Heart left ventricle (tissue), 16 donors: ENCODE data around the gene ASAP2. TPM values are rescaled to one million over a fixed set of nuclear protein-coding genes. Genes with fewer than 3 reads are reported as not detected.

Experiments used
- ATAC-seq, 4 donors: fragments of 200-7000 bp; cut with Tn5 transposase; one replicate each; pipeline ENCODE4 v1.9.1; 2020 to 2022; ENCODE audit warnings: moderate library complexity in 4 of 4, mild to moderate bottlenecking in 3 of 4, moderate number of reproducible peaks in 1 of 4
- DNase-seq, 5 donors: peaks; one replicate each; pipeline ENCODE4 v3.0.0-alpha.2; 2020
- H3K27ac ChIP-seq, 12 donors: fragments of 200-600 bp; sonication (generic) in 4 of 12; one replicate each; pipeline versions ENCODE4 v1.5.0 to v1.8.0; 2016 to 2022; ENCODE audit warnings: mild to moderate bottlenecking in 2 of 12
- H3K27me3 ChIP-seq, 9 donors: fragments of 200-600 bp; sonication (generic) in 2 of 9; one replicate each; pipeline versions ENCODE4 v1.5.1 to v1.8.0; 2016 to 2022; ENCODE audit warnings: mild to moderate bottlenecking in 3 of 9
- H3K36me3 ChIP-seq, 9 donors: fragments of 200-600 bp; sonication (generic) in 2 of 9; one replicate each; pipeline versions ENCODE4 v1.5.0 to v1.8.0; 2018 to 2022; ENCODE audit warnings: mild to moderate bottlenecking in 2 of 9
- H3K4me1 ChIP-seq, 12 donors: fragments of 200-600 bp; sonication (generic) in 4 of 12; one replicate each; pipeline versions ENCODE4 v1.5.0 to v1.8.0; 2016 to 2022; ENCODE audit warnings: mild to moderate bottlenecking in 3 of 12
- H3K4me3 ChIP-seq, 12 donors: fragments of 200-600 bp; sonication (generic) in 4 of 12; one replicate each; pipeline versions ENCODE4 v1.5.0 to v1.8.0; 2017 to 2022; ENCODE audit warnings: mild to moderate bottlenecking in 9 of 12, moderate library complexity in 4 of 12
- H3K9me3 ChIP-seq, 12 donors: fragments of 200-600 bp; sonication (generic) in 4 of 12; one replicate each; pipeline versions ENCODE4 v1.5.0 to v1.8.0; 2016 to 2022; ENCODE audit warnings: mild to moderate bottlenecking in 1 of 12
- CTCF ChIP-seq, 12 donors: fragments of 200-600 bp; sonication (generic) in 4 of 12; IDR thresholded peaks; one replicate each; pipeline versions ENCODE4 v1.5.0 to v1.8.0; 2018 to 2022; ENCODE audit warnings: antibody characterized with exemption in 12 of 12, mild to moderate bottlenecking in 5 of 12
- POLR2A ChIP-seq, 2 donors: fragments of 450-650 bp; IDR thresholded peaks; one replicate each; pipeline ENCODE4 v1.6.1; 2017; ENCODE audit warnings: antibody characterized with exemption in 2 of 2, mild to moderate bottlenecking in 2 of 2, moderate library complexity in 2 of 2
- WGBS, 4 donors: extraction: QIAGEN DNeasy Blood & Tissue Kit in 2 of 4; methylation state at CpG; one replicate each; pipeline versions ENCODE4 v1.1.5 to v1.1.7; 2013 to 2018; 5-methylcytosine and 5-hydroxymethylcytosine counted together
- intact Hi-C, 10 donors: fragments of 100-400 bp; cut with DNase I; formaldehyde crosslinking; loops; one replicate each; pipeline versions ENCODE4 v1.11.1 to v1.14.2; 2022
- polyA plus RNA-seq, 2 donors: library from polyadenylated mRNA; stranded (reverse); fragments of 200-250 nt; gene quantifications; one replicate each; pipeline ENCODE4 v1.2.3, GENCODE V29; 2013
- total RNA-seq, 9 donors: library from RNA; depleted of rRNA in 2 of 9; stranded (reverse); fragments of >200 nt in 2 of 9; fragmentation: NEBNext Ultra II Directional in 3 of 9; extraction: Animal tissue kit (Norgen Biotek cat#: 25700) in 3 of 9; gene quantifications; one replicate each; pipeline versions ENCODE4 v1.1.0 to v1.2.4, GENCODE V29; 2016 to 2023
- donor health status: ischemic (EF 13 %, LVEDD 7.1; RV severe dilation, severe dysfunction).
- donor health status: healthy with polysubstance abuse.
- donor health status: DM: no; HTN: yes; CAD: no.
- donor health status: DM: no; HTN: no; CAD: no.
- donor health status: ischemic (EF 25% LVEDD 6.9; RV normal size, moderate dysfunction).
- donor health status: ischemic (EF 25% LVEDD 5.7; RV mildly dilated, moderate dysfunction).
- donor health status: healthy.
- donor health status: DM: yes; HTN: yes; CAD: no.
- donor health status: ischemic (EF 35%, LVEDD 5.7; RV mildly dilated, moderate dysfunction).
- donor health status: nonischemic (EF 11% LVEDD 7.7; RV severe dilation, severe dysfunction).
- donor health status: DM: yes; HTN: yes; CAD: no.
- donor health status: PGD.
- donor health status: ischemic (EF 29% LVEDD 5.4; RV normal size, mild dysfunction).
- donor health status: nonischemic (EF 23%, LVEDD 6.1; RV moderate dilation, normal function).

ASAP2 gene
- total and polyA plus RNA-seq, 11 donors: 6.7 to 17.0 (median 11.9) TPM

GRCh38 chr2:9319338-9319715 is 112.7 kb downstream of the ASAP2 start:
- Histone ChIP-seq H3K36me3 (peaks cover 0 to 27% (median 14%) of the 10 kb centered on the region in 9 donors), H3K27ac (peak overlapping the region in 11 of 12 donors; percentile 55 to 85 (median 69)), H3K9me3 (no peaks in the 10 kb centered on the region), H3K4me1 (peaks cover 3 to 29% (median 21%) of the 10 kb centered on the region in 12 donors), H3K27me3 (no peaks in the 10 kb centered on the region), H3K4me3 (peak overlapping the region in 1 of 12 donors; percentile 19)
- WGBS, 4 donors: 81 to 92% (median 85%) methylated on average over 5 to 8 of the region's 8 CpGs
- intact Hi-C loops: loop anchor here in 2 of 10 donors (5.0 to 10.0 kb wide), 3 partner anchors 55 to 112 kb away; partner anchors contain the start of gene ASAP2 (in 1 of the 2)
- ATAC-seq (peak in 2 of 4 donors; percentile 8 to 26), DNase-seq (no peak)
- no peak for TF ChIP-seq POLR2A (IDR thresholded peaks at IDR 0.05)
- TF ChIP-seq CTCF (IDR thresholded peaks at IDR 0.05): no peak

- ATAC-seq (no peak), DNase-seq (no peak)
- Histone ChIP-seq H3K4me1 (peaks cover 3 to 40% (median 30%) of the 10 kb centered on the region in 12 donors), H3K36me3 (peaks cover 0 to 40% (median 24%) of the 10 kb centered on the region in 9 donors), H3K27ac (no peak overlapping the region), H3K27me3 (no peaks in the 10 kb centered on the region), H3K4me3 (no peak overlapping the region), H3K9me3 (no peaks in the 10 kb centered on the region)
- TF ChIP-seq POLR2A (IDR thresholded peaks at IDR 0.05) (no peak), CTCF (IDR thresholded peaks at IDR 0.05) (no peak)
- 84 to 90% (median 89%) methylated on average over 7 of the region's 7 CpGs for WGBS, 4 donors
- intact Hi-C loops: loop anchor here in 1 of 10 donors (10.0 kb wide), 1 partner anchor 58 kb away; no protein-coding TSS in a partner anchor
Observed at GRCh38 chr2:9322576-9322975, 116.0 kb downstream of the ASAP2 start.

- no peak for ATAC-seq
- H3K27me3 ChIP-seq: no peaks in the 10 kb centered on the region
- peaks cover 0 to 42% (median 18%) of the 10 kb centered on the region in 12 donors for H3K4me1 ChIP-seq
- WGBS, 4 donors: 86 to 98% (median 94%) methylated on average over 3 of the region's 3 CpGs
- peaks cover 0 to 64% (median 31%) of the 10 kb centered on the region in 9 donors for H3K36me3 ChIP-seq
- intact Hi-C loops: loop anchor here in 1 of 10 donors (10.0 kb wide), 1 partner anchor 61 kb away; no protein-coding TSS in a partner anchor
- no peak overlapping the region for H3K27ac ChIP-seq
- no peaks in the 10 kb centered on the region for H3K9me3 ChIP-seq
- H3K4me3 ChIP-seq: no peak overlapping the region
- no peak for DNase-seq
- no peak for TF ChIP-seq POLR2A (IDR thresholded peaks at IDR 0.05)
- no peak for TF ChIP-seq CTCF (IDR thresholded peaks at IDR 0.05)
Observed at GRCh38 chr2:9325428-9325827, 118.8 kb downstream of the ASAP2 start.

GRCh38 chr2:9326975-9327374 is 120.4 kb downstream of the ASAP2 start:
- DNase-seq (no peak), ATAC-seq (no peak)
- Histone ChIP-seq H3K4me3 (no peak overlapping the region), H3K36me3 (peaks cover 0 to 59% (median 28%) of the 10 kb centered on the region in 9 donors), H3K4me1 (peaks cover 0 to 53% (median 29%) of the 10 kb centered on the region in 12 donors), H3K27me3 (no peaks in the 10 kb centered on the region), H3K27ac (peak overlapping the region in 2 of 12 donors; percentile 12 to 26), H3K9me3 (no peaks in the 10 kb centered on the region)
- WGBS, 4 donors: 51 to 57% (median 52%) methylated on average over 3 of the region's 3 CpGs
- intact Hi-C loops: loop anchor here in 1 of 10 donors (10.0 kb wide), 1 partner anchor 62 kb away; no protein-coding TSS in a partner anchor
- TF ChIP-seq CTCF (IDR thresholded peaks at IDR 0.05): no peak
- TF ChIP-seq POLR2A (IDR thresholded peaks at IDR 0.05): no peak
